GM18511 (cell line): ENCODE data around the gene DNAJC11.
"Not testable (repeated sequence)": the region's sequence is repeated elsewhere in the genome, so short reads cannot be mapped to it uniquely, and the experiment has no call there.

Source experiments
- ATAC-seq: cut with Tn5 transposase; IDR thresholded peaks from one replicate; pipeline ENCODE4 v1.9.1; 2021; ENCODE audit warnings: mild to moderate bottlenecking, moderate library complexity; ENCODE audit not compliant: unreplicated experiment

The DNAJC11 gene

DNA sequence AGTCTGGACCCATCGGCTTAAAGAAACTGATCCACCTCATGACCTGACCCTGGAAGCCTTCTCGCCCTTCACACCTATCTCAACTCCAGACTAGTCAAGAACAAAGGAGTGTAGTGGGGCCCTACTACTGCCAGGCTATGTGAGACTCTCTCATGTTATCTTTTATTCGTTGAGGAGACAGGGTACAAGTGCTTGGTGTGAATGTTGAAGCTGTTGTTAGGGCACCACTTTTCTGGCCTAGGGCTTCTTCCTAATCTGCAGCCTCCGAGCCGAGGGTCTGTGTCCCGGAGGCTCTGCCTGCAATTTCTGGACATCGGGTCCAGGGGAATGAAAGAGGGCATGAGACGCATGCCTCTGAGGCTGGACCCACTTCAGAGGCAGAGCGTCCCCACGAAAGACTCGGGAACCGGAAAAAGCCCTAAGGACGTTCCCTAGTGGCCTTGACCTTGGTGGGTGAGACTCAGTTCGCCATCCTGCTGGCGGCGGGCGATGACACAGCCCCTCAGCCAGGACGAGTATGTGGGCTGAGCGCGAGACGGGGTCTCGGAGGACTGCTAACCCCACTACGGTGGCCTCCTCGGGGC lies 671 bp downstream of the DNAJC11 start:
- ATAC-seq: no peak

- not testable (repeated sequence) for ATAC-seq
Measured at GRCh38 chr1:6699915-6700314, 1.7 kb downstream of the DNAJC11 start.

- no peak for ATAC-seq
Measured at GRCh38 chr1:6695868-6696267, 5.7 kb downstream of the DNAJC11 start.

- ATAC-seq: no peak
Measured at GRCh38 chr1:6694121-6694713, 7.4 kb downstream of the DNAJC11 start.

DNA sequence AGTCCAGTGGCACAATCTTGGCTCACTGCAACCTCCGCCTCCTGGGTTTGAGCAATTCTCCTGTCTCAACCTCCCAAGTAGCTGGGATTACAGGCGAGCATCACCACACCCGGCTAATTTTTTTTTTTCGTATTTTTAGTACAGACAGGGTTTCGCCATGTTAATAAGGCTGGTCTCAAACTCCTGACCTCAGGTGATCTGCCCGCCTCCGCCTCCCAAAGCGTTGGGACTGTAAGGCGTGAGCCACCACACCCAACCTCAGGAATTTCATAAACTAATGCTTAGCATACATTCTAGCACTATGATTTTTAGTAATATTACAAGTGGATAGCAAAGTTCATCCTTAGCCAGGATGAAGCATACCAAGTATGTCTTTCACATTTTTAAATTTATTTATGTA lies 8.7 kb downstream of the DNAJC11 start:
- no peak for ATAC-seq

DNA sequence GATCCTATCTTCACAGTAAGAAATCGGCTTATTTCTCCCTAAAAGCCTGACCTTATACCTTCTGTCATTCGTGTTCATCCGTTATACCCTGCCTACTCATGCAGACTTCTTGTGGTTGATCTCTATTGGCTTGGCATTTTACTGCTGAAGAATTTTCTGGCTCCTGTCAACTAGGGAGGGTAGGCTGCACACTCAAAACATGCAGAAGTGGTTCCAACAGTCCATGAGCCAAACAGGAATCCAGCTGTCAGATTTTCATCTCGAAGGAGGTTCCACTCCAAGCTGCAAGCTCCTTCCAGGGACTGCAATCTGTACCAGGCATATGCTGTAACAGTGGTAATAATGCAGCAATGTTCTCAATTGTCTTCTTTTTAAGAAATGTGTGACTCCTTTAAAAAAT lies 10.1 kb downstream of the DNAJC11 start:
- no peak for ATAC-seq

DNA sequence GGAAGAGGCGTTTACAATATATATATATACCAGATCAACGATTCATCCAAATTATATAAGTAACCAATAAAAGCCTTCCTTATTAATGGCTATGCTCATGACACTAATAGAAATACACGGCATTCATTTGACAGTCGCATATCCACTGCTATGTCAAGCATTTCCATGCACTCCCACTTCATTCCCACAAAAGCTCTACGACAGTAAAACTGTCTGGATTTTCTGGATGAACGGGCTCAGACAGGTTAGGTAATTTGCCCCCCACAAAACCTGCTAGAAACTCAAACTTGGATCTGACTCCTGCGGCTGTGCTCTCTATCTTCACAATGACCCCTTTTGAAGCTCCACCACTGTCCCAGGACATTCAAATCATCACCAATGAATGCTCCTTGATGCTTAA lies 11.4 kb downstream of the DNAJC11 start:
- no peak for ATAC-seq

DNA sequence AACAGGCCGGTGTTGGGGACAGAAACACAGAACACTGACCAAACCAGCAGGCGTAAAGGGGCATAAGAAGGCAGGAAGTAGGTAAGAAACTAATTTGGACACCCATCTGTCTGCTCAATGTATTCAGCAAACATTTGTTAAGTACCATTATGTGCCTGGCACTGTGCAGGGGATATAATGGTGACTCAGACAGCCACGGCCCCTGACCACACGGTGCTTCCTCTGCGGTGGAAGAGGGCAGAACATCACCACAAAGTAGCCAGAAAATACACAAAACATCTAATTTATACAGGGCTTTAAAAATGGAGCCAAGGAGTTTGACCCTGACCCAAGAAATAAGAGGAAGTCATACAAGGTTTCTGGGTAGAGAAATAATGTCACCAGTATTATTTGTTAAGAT lies 12.9 kb downstream of the DNAJC11 start:
- no peak for ATAC-seq

DNA sequence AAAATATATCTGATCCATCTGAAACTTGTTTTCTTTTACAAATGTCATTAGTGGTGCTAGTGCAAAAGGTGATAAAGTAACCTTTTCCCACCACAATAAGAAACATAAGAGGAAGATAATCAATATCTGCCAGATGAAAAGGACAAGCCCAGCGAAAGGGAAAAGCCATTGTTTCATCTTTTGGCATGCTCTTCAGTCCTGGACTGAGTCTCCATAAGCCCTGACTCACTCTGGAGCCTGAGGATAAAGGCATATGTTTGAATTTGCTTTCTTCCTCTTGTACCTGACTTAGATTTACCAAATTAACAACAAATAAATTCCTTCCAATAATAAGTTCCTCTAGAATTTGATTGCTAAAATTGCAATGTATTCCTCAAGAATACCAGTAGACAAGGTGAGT lies 13.6 kb downstream of the DNAJC11 start:
- ATAC-seq: no peak

DNA sequence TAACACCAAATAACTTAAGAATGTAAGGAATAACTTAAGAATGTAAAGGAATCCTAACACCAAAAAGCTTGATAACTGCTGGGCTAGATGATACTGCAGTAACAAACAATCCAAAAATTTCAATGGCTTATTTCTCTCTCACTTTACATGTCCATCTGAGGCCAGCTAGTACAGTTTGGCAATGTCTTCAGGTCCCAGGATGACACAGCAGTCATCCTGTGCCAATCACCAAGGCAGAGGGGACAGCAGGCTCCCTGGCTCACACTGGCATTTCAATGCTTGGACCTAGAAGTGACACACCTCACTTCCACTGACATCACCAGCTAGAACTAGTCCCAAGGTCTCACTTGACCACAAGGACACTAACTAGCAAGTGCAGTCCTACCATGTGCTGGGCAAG lies 15.3 kb downstream of the DNAJC11 start:
- no peak for ATAC-seq

DNA sequence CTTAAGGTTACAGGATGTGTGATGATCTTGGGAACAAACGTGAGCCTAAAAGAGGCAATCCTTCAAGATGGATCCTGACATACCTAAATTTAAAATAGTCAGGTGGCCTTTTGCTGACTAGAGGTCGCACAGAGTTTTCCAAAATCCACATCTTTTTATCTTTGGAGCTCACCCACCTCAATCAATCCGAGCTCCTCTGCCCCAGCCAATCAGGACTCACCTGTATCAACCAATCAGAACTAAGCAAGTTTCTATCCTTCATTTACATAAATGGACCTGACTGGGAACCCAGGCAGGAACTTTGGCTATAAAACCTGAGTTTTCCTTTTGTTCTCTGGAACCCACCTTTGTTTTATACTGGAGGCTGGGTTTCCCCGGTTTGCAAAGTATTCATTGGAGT lies 16.2 kb downstream of the DNAJC11 start:
- no peak for ATAC-seq

DNA sequence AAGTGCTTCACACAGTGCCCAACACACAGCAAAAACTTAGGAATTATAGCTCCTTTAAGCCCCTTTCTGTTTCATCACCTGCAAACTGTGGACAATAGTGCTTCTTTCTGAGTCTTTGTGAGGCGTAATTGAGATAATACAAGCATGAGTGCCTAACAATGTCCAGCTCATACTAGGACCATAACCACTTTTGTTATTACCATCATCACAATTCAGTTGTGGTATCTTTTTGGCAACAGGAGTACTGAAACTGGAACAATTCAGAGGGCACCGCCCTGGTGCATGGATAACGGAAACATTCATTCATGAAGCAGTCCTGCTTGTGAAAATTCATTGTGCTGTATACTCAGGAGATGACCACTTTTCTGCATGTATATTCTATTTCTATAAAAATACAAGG lies 18.2 kb downstream of the DNAJC11 start:
- no peak for ATAC-seq

GRCh38 chr1:6675941-6676340 lies 25.7 kb downstream of the DNAJC11 start:
- ATAC-seq: no peak

DNA sequence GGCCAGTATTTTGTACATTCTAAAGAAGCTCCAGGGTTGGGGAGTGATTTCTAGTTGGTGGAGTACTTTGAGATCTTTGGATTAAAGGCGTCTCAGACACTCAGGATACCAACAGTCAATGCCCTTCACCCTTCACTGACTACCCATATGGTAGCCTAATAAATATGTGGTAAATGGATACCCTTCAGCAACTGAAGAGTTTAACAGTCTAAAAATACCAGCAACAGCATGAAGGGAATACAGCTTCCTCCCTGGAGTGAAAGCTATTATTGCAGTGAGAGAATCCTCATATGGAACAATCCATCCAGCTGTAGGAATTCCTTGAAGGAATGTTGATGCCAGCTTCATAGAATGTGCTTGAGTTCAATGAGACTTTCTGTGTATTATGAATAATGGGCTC lies 26.8 kb downstream of the DNAJC11 start:
- no peak for ATAC-seq

GRCh38 chr1:6673816-6674398 lies 27.7 kb downstream of the DNAJC11 start:
- no peak for ATAC-seq

DNA sequence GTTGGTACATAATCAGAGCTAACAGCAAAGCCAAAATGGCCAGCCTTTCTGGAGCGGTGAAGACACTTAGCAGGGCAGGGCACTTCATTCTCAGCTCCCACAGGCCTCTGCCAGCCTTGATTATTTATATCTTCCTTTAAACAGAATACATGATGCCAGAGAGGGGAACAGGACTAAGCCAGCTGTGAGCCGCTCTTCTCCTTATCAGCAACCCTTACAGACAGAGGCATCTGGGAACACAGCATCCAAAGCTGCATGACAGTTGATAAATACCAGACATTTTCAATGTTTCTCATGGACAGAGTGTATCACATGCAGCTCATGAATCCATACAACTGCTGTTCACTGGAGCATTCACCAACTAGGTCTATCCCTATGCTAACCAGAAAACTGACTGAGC lies 29.1 kb downstream of the DNAJC11 start:
- ATAC-seq: no peak

- ATAC-seq: no peak
Measured at GRCh38 chr1:6668503-6668902, 33.1 kb downstream of the DNAJC11 start.

- no peak for ATAC-seq
Measured at GRCh38 chr1:6667139-6667538, 34.5 kb downstream of the DNAJC11 start.

GRCh38 chr1:6666696-6667095 lies 34.9 kb downstream of the DNAJC11 start:
- ATAC-seq: no peak

GRCh38 chr1:6662468-6662867 lies 39.1 kb downstream of the DNAJC11 start:
- not testable (repeated sequence) for ATAC-seq

GRCh38 chr1:6660415-6661049 lies 41.1 kb downstream of the DNAJC11 start:
- no peak for ATAC-seq

GRCh38 chr1:6658359-6659060 lies 43.1 kb downstream of the DNAJC11 start:
- ATAC-seq: no peak
